Rectal smooth muscle tissue (tissue), 1 donor: ENCODE data around the gene DDX39B.

ENCODE experiments used
- H3K27ac ChIP-seq: one replicate; pipeline ENCODE4 v1.7.0; 2013; ENCODE audit warnings: low read depth, low read length, inconsistent platforms
- H3K27me3 ChIP-seq: one replicate; pipeline ENCODE4 v1.7.0; 2013; ENCODE audit warnings: low read length; ENCODE audit not compliant: control insufficient read depth, insufficient read depth
- H3K36me3 ChIP-seq: one replicate; pipeline ENCODE4 v1.7.0; 2013; ENCODE audit warnings: low read length; ENCODE audit not compliant: control insufficient read depth, insufficient read depth
- H3K4me1 ChIP-seq: one replicate; pipeline ENCODE4 v1.7.0; 2013; ENCODE audit warnings: low read length; ENCODE audit not compliant: control insufficient read depth, insufficient read depth
- H3K4me3 ChIP-seq: one replicate; pipeline ENCODE4 v1.7.0; 2013; ENCODE audit warnings: low read length
- H3K9ac ChIP-seq: one replicate; pipeline ENCODE4 v1.7.0; 2013; ENCODE audit warnings: low read length

The DDX39B gene

GRCh38 chr6:31580438-31580740 is 38.6 kb upstream of the DDX39B start:
- Histone ChIP-seq H3K27ac (peak overlapping the region; percentile 86), H3K9ac (peak overlapping the region; percentile 8), H3K27me3 (no peaks in the 10 kb centered on the region), H3K4me3 (peak overlapping the region; percentile 97), H3K36me3 (no peaks in the 10 kb centered on the region), H3K4me1 (no peaks in the 10 kb centered on the region)

- Histone ChIP-seq H3K9ac (no peak overlapping the region), H3K27me3 (no peaks in the 10 kb centered on the region), H3K4me3 (no peak overlapping the region), H3K27ac (no peak overlapping the region), H3K4me1 (peaks cover 3% of the 10 kb centered on the region), H3K36me3 (no peaks in the 10 kb centered on the region)
Observed at GRCh38 chr6:31579546-31580437, 38.0 kb upstream of the DDX39B start.

- H3K36me3 ChIP-seq: no peaks in the 10 kb centered on the region
- H3K4me1 ChIP-seq: peaks cover 3% of the 10 kb centered on the region
- no peaks in the 10 kb centered on the region for H3K27me3 ChIP-seq
- H3K9ac ChIP-seq: no peak overlapping the region
- no peak overlapping the region for H3K27ac ChIP-seq
- no peak overlapping the region for H3K4me3 ChIP-seq
Observed at GRCh38 chr6:31579119-31579505, 37.3 kb upstream of the DDX39B start.

GRCh38 chr6:31578184-31579118 is 36.6 kb upstream of the DDX39B start:
- H3K27ac ChIP-seq: no peak overlapping the region
- no peaks in the 10 kb centered on the region for H3K27me3 ChIP-seq
- H3K4me1 ChIP-seq: peaks cover 3% of the 10 kb centered on the region

GRCh38 chr6:31577579-31577966 is 35.8 kb upstream of the DDX39B start:
- Histone ChIP-seq H3K27ac (no peak overlapping the region), H3K4me1 (peaks cover 3% of the 10 kb centered on the region), H3K36me3 (no peaks in the 10 kb centered on the region), H3K9ac (no peak overlapping the region), H3K27me3 (no peaks in the 10 kb centered on the region), H3K4me3 (no peak overlapping the region)

More at GRCh38 chr6:31578184-31579118, 36.6 kb upstream of the DDX39B start:
- H3K36me3 ChIP-seq: no peaks in the 10 kb centered on the region
- no peak overlapping the region for H3K4me3 ChIP-seq
- no peak overlapping the region for H3K9ac ChIP-seq

- Histone ChIP-seq H3K4me1 (peaks cover 3% of the 10 kb centered on the region), H3K27me3 (no peaks in the 10 kb centered on the region), H3K9ac (no peak overlapping the region), H3K36me3 (no peaks in the 10 kb centered on the region), H3K27ac (no peak overlapping the region), H3K4me3 (peak overlapping the region; percentile 65)
Observed at GRCh38 chr6:31576897-31577578, 35.2 kb upstream of the DDX39B start.

- H3K4me3 ChIP-seq: peak overlapping the region; percentile 65
- H3K27me3 ChIP-seq: no peaks in the 10 kb centered on the region
- H3K27ac ChIP-seq: peak overlapping the region; percentile 70
- H3K36me3 ChIP-seq: no peaks in the 10 kb centered on the region
- peaks cover 3% of the 10 kb centered on the region for H3K4me1 ChIP-seq
- peak overlapping the region; percentile 45 for H3K9ac ChIP-seq
Observed at GRCh38 chr6:31575952-31576685, 34.3 kb upstream of the DDX39B start.

- peak within 1 kb of the TSS; percentile 70 for H3K27ac ChIP-seq
- H3K4me1 ChIP-seq: peaks cover 3% of the 10 kb centered on the region
- H3K4me3 ChIP-seq: peak within 1 kb of the TSS; percentile 65
- no peaks in the 10 kb centered on the region for H3K36me3 ChIP-seq
- H3K9ac ChIP-seq: peak within 1 kb of the TSS; percentile 45
- no peaks in the 10 kb centered on the region for H3K27me3 ChIP-seq
Observed at GRCh38 chr6:31575335-31575901, 33.6 kb upstream of the DDX39B start, which contains the start of gene TNF. Gene TNF, plus strand, starts transcription at chr6:31575565. Its CDS starts 177 bp downstream, at chr6:31575742.

- H3K4me1 ChIP-seq: peaks cover 3% of the 10 kb centered on the region
- H3K9ac ChIP-seq: no peak overlapping the region
- H3K4me3 ChIP-seq: no peak overlapping the region
- no peaks in the 10 kb centered on the region for H3K36me3 ChIP-seq
- peak overlapping the region; percentile 70 for H3K27ac ChIP-seq
- no peaks in the 10 kb centered on the region for H3K27me3 ChIP-seq
Observed at GRCh38 chr6:31574106-31575061, 32.6 kb upstream of the DDX39B start.

GRCh38 chr6:31573239-31574105 is 31.7 kb upstream of the DDX39B start:
- Histone ChIP-seq H3K4me3 (no peak overlapping the region), H3K9ac (no peak overlapping the region), H3K27me3 (no peaks in the 10 kb centered on the region), H3K36me3 (no peaks in the 10 kb centered on the region), H3K27ac (no peak overlapping the region), H3K4me1 (peaks cover 3% of the 10 kb centered on the region)
